K562 (cell line): ENCODE data around the gene LTBP2. TPM values are rescaled to one million over a fixed set of nuclear protein-coding genes. Genes with fewer than 3 reads are reported as not detected.

ENCODE experiments used
- ATAC-seq: fragments of 200-7000 bp; cut with Tn5 transposase; 3 replicates; pipeline ENCODE4 v1.9.1; 2020; ENCODE audit warnings: moderate library complexity
- BruUV-seq: library from RNA; stranded (reverse); fragments of 400-500 nt; replicated peaks from 2 replicates; lab custom pipeline; 2021; lab: Mats Ljungman, UMichigan
- CTCF ChIA-PET: fragments of 300-600 bp; formaldehyde crosslinking; extraction: SDS; loops from one replicate; lab custom pipeline; 2021; ENCODE audit warnings: low intra/inter-chr PET ratio; lab: Yijun Ruan, JAX
- POLR2A ChIA-PET: fragments of 300-600, 350-650 bp; sonication (Branson Sonifier 250); formaldehyde crosslinking; extraction: SDS; loops from one replicate; lab custom pipeline; 2021; ENCODE audit warnings: antibody characterized with exemption, inconsistent platforms; lab: Yijun Ruan, JAX
- DNase-seq, 4 experiments: peaks; one replicate each; pipeline versions ENCODE4 v3.0.0 to v3.0.0-alpha.2; 2011 to 2018; ENCODE audit warnings: low spot score in 3 of 4, mixed read lengths in 3 of 4; ENCODE audit errors: extremely low read depth in 1 of 4
- FAIRE-seq: peaks from 2 replicates; lab custom pipeline; 2011; peaks lifted over from hg19 to GRCh38; lab: Jason Lieb, UNC
- H2AFZ ChIP-seq: 2 replicates; pipeline ENCODE4 v1.6.0; 2011; ENCODE audit warnings: low read depth, low read length, control low read depth, inconsistent platforms
- H3K27ac ChIP-seq: fragments of 200-600 bp; 3 replicates; pipeline ENCODE4 v1.8.0; 2011; ENCODE audit warnings: low read depth, mild to moderate bottlenecking, control low read depth, inconsistent platforms, low read length, moderate library complexity, mixed read lengths; ENCODE audit errors: extremely low read depth
- H3K27me3 ChIP-seq, 2 experiments: fragments of 300-600 bp in 1 of 2; 2 replicates in 1 of 2; 3 replicates in 1 of 2; pipeline versions ENCODE4 v1.6.0 to v1.8.0; 2011; ENCODE audit warnings: inconsistent platforms in 2 of 2, low read length in 2 of 2, mild to moderate bottlenecking in 1 of 2, mixed read lengths in 1 of 2, moderate library complexity in 1 of 2; ENCODE audit not compliant: control insufficient read depth in 2 of 2, insufficient read depth in 2 of 2
- H3K36me3 ChIP-seq: fragments of 300-600 bp; 3 replicates; pipeline ENCODE4 v1.8.0; 2011; ENCODE audit warnings: mild to moderate bottlenecking, low read length, inconsistent platforms; ENCODE audit not compliant: control insufficient read depth, insufficient read depth
- H3K4me1 ChIP-seq, 2 experiments: fragments of 200-600 bp in 1 of 2; replicated peaks in 1 of 2; 2 replicates in 1 of 2; 3 replicates in 1 of 2; pipeline versions ENCODE4 v1.5.1 to v1.8.0; 2011; ENCODE audit warnings: inconsistent platforms in 2 of 2, low read length in 2 of 2, mild to moderate bottlenecking in 1 of 2, mixed read lengths in 1 of 2, moderate library complexity in 1 of 2; ENCODE audit not compliant: control insufficient read depth in 2 of 2, insufficient read depth in 2 of 2
- H3K4me2 ChIP-seq: 2 replicates; pipeline ENCODE4 v1.6.1; 2011; ENCODE audit warnings: low read length, control low read depth, inconsistent platforms, mixed read lengths; ENCODE audit not compliant: insufficient read depth
- H3K4me3 ChIP-seq: fragments of 200-600 bp; sonication (generic), shearing (Covaris generic); 2 replicates; pipeline ENCODE4 v1.5.1; 2016; ENCODE audit warnings: control low read depth, inconsistent platforms
- H3K79me2 ChIP-seq: fragments of 200-600 bp; 3 replicates; pipeline ENCODE4 v1.8.0; 2011; ENCODE audit warnings: low read length, inconsistent platforms; ENCODE audit not compliant: control insufficient read depth, insufficient read depth
- H3K9ac ChIP-seq, 2 experiments: 2 replicates each; pipeline versions ENCODE4 v1.6.0 to v1.6.1; 2011; ENCODE audit warnings: low read depth in 2 of 2, low read length in 2 of 2, control low read depth in 1 of 2, inconsistent platforms in 1 of 2, mild to moderate bottlenecking in 1 of 2, mixed read lengths in 1 of 2; ENCODE audit not compliant: insufficient read depth in 1 of 2
- H3K9me1 ChIP-seq: one replicate; pipeline ENCODE4 v1.6.0; 2011; ENCODE audit warnings: inconsistent platforms, mild to moderate bottlenecking, low read length, moderate library complexity; ENCODE audit not compliant: control insufficient read depth, insufficient read depth
- H3K9me3 ChIP-seq: replicated peaks from 2 replicates; pipeline ENCODE4 v1.5.1; 2011; ENCODE audit warnings: low read depth, low read length, inconsistent platforms; ENCODE audit not compliant: control insufficient read depth, insufficient read depth
- H4K20me1 ChIP-seq: replicated peaks from 2 replicates; pipeline ENCODE4 v1.6.1; 2011; ENCODE audit warnings: low read length, inconsistent platforms, mixed read lengths; ENCODE audit not compliant: control insufficient read depth, insufficient read depth
- CBFA2T3 ChIP-seq: fragments of 450-650 bp; IDR thresholded peaks from 2 replicates; pipeline ENCODE4 v1.6.1; 2017
- MYBL2 ChIP-seq, 2 experiments: fragments of 450-650 bp in 1 of 2; sonication (generic) in 1 of 2; formaldehyde crosslinking in 1 of 2; IDR thresholded peaks; 2 replicates each; pipeline versions ENCODE4 v1.6.1 to v1.8.1; 2017 to 2022; ENCODE audit warnings: borderline replicate concordance in 1 of 2, inconsistent platforms in 1 of 2, low read depth in 1 of 2, mild to moderate bottlenecking in 1 of 2, missing genetic modification reagents in 1 of 2, moderate library complexity in 1 of 2
- OTX1 ChIP-seq: fragments of 450-650 bp; formaldehyde crosslinking; IDR thresholded peaks from 2 replicates; pipeline ENCODE4 v1.4.0; 2022; ENCODE audit warnings: mild to moderate bottlenecking
- SRSF7 ChIP-seq: fragments of 200-400 bp; formaldehyde crosslinking; optimal IDR thresholded peaks from 2 replicates; pipeline ENCODE3; 2017; ENCODE audit warnings: mild to moderate bottlenecking, low read depth, low read length
- ZFP36 ChIP-seq: fragments of 150-350 bp; IDR thresholded peaks from 2 replicates; pipeline ENCODE4 v1.6.1; 2018; ENCODE audit warnings: low read length, low read depth; ENCODE audit not compliant: partially characterized antibody
- ZNF639 ChIP-seq, 2 experiments: fragments of 200-800 bp in 1 of 2; sonication (Bioruptor generic) in 1 of 2; sonication (generic) in 1 of 2; formaldehyde crosslinking in 1 of 2; IDR thresholded peaks in 1 of 2; conservative IDR thresholded peaks in 1 of 2; 2 replicates each; pipeline versions ENCODE4 v1.5.0 to v1.6.1; 2016 to 2020; ENCODE audit warnings: missing compliant biosample characterization in 1 of 2, missing genetic modification characterization in 1 of 2, missing genetic modification reagents in 1 of 2
- WGBS: fragments of 100-300 bp; shearing (Covaris generic); methylation state at CpG from one replicate; pipeline ENCODE4 v1.1.6; 2016; ENCODE audit warnings: low coverage, mixed read lengths; ENCODE audit not compliant: insufficient coverage; ENCODE audit errors: missing lambda C conversion rate; 5-methylcytosine and 5-hydroxymethylcytosine counted together
- in situ Hi-C: fragments of 300-500 bp; cut with MboI; formaldehyde crosslinking; loops from 4 replicates; pipeline ENCODE4 v1.15.0; 2018; ENCODE audit warnings: inconsistent platforms, mixed read lengths
- intact Hi-C: fragments of 100-400 bp; cut with micrococcal nuclease; formaldehyde crosslinking; loops from 2 replicates; pipeline ENCODE4 v1.14.2; 2022
- polyA plus RNA-seq, 8 experiments: library from polyadenylated mRNA; depleted of rRNA in 4 of 8; stranded (reverse) in 5 of 8; unstranded in 3 of 8; fragments of >200 nt; fragmentation: Nextera tagmentation in 2 of 8; fragmentation: Illumina TruSeq in 1 of 8; extraction: Ambion mirVana in 2 of 8; extraction: Trizol in 1 of 8; gene quantifications; 2 replicates each; pipeline versions ENCODE4 v1.2.1 to v1.2.3, GENCODE V29; 2011 to 2014; ENCODE audit warnings: inconsistent platforms in 1 of 8, missing spikeins in 1 of 8
- total RNA-seq, 7 experiments: library from RNA; depleted of rRNA in 6 of 7; stranded (reverse); fragments of >200 nt in 6 of 7; fragmentation: Illumina TruSeq in 2 of 7; extraction: Trizol in 2 of 7; gene quantifications; 2 replicates each; pipeline versions ENCODE4 v1.2.1 to v1.2.3, GENCODE V29; 2011 to 2021; ENCODE audit warnings: low replicate concordance in 1 of 7
- TF ChIP-seq, protein P1 (sequence below): fragments of 250-450 bp; sonication (Bioruptor Pico); IDR thresholded peaks from 2 replicates; pipeline ENCODE4 v1.8.0; 2021; ENCODE audit warnings: moderate library complexity, mild to moderate bottlenecking, inconsistent platforms
- TF ChIP-seq, protein P2 (sequence below): fragments of 450-650 bp; formaldehyde crosslinking; IDR thresholded peaks from 2 replicates; pipeline ENCODE4 v1.4.0; 2020; ENCODE audit warnings: mild to moderate bottlenecking

LTBP2 gene
- total and polyA plus RNA-seq, 9 of the 15 experiments (the other 6 are each of a cell fraction or from before 2014, with no cell fraction given), result under 0.01 to 0.18 (median 0.03) TPM; not detected in 3

DNA sequence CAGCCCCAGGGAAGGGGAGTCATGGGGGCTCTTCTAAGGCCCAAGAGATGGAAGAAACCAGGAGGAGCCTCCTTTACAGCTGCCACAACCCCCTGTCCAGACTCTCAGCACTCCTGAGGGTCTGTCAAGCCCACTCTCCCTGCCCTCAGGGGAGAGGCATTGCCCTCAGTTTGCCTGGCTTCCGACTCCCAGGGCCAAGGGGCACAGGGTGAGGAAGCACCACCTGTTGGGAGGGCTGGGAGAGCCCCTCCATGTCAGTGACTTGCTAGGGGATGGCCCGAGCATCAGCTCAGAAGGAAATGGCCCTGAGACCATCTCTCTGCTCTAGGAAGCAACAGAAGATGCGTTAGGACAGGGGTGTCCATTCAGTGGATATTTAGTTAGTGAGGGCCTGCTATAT lies 36.1 kb downstream of the LTBP2 start:
- no peak overlapping the region for H3K27ac ChIP-seq
- DNase-seq (no peak), ATAC-seq (no peak), FAIRE-seq (no peak)
- no peak for TF ChIP-seq CBFA2T3
- no peak for TF ChIP-seq OTX1
- TF ChIP-seq ZNF639 (CRISPR knock-in tag; conservative IDR thresholded peaks at IDR 0.05 in 1 of 2, IDR thresholded peaks at IDR 0.05 in 1 of 2), result no peak
- TF ChIP-seq ZFP36, result no peak
- TF ChIP-seq MYBL2 (IDR thresholded peaks at IDR 0.05; ENCODE audit: low read depth), result no peak
- TF ChIP-seq MYBL2 (CRISPR knock-in tag; IDR thresholded peaks at IDR 0.05; ENCODE audit: borderline replicate concordance), result no peak
- TF ChIP-seq, protein P1, sequence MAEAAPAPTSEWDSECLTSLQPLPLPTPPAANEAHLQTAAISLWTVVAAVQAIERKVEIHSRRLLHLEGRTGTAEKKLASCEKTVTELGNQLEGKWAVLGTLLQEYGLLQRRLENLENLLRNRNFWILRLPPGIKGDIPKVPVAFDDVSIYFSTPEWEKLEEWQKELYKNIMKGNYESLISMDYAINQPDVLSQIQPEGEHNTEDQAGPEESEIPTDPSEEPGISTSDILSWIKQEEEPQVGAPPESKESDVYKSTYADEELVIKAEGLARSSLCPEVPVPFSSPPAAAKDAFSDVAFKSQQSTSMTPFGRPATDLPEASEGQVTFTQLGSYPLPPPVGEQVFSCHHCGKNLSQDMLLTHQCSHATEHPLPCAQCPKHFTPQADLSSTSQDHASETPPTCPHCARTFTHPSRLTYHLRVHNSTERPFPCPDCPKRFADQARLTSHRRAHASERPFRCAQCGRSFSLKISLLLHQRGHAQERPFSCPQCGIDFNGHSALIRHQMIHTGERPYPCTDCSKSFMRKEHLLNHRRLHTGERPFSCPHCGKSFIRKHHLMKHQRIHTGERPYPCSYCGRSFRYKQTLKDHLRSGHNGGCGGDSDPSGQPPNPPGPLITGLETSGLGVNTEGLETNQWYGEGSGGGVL, result no peak
- no peak for TF ChIP-seq SRSF7
- TF ChIP-seq, protein P2, sequence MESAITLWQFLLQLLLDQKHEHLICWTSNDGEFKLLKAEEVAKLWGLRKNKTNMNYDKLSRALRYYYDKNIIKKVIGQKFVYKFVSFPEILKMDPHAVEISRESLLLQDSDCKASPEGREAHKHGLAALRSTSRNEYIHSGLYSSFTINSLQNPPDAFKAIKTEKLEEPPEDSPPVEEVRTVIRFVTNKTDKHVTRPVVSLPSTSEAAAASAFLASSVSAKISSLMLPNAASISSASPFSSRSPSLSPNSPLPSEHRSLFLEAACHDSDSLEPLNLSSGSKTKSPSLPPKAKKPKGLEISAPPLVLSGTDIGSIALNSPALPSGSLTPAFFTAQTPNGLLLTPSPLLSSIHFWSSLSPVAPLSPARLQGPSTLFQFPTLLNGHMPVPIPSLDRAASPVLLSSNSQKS, result no peak
- WGBS, result 10% methylated on average over 2 of the region's 3 CpGs
- no peaks in the 10 kb centered on the region for H3K9me1 ChIP-seq
- H3K9ac ChIP-seq, result no peak overlapping the region
- no peaks in the 10 kb centered on the region; the same call in 1 of the 2 replicates for H4K20me1 ChIP-seq
- intact Hi-C loops (no loop called here), in situ Hi-C loops (no loop called here)
- H3K4me1 ChIP-seq, result no peaks in the 10 kb centered on the region; a peak in 1 of 5 replicates
- CTCF ChIA-PET, result no interaction called here
- no TSS peak for BruUV-seq
- H3K9me3 ChIP-seq, result no peaks in the 10 kb centered on the region
- no peaks in the 10 kb centered on the region for H3K79me2 ChIP-seq
- POLR2A ChIA-PET, result no interaction called here
- no peak overlapping the region for H2AFZ ChIP-seq
- peaks cover 4 to 36% of the 10 kb centered on the region in 2 experiments; a peak in 3 of 5 replicates for H3K27me3 ChIP-seq
- H3K4me3 ChIP-seq, result no peak overlapping the region
- H3K36me3 ChIP-seq, result no peaks in the 10 kb centered on the region
- no peak overlapping the region for H3K4me2 ChIP-seq
